ENCODE measurements around the gene DOK3.

The DOK3 gene

GRCh38 chr5:177511181-177511580, 1.6 kb upstream of the DOK3 start:
- DNase-seq = no peak

- no peak for DNase-seq
These were observed 984 bp upstream of the DOK3 start for GRCh38 chr5:177510567-177511053.

DNA sequence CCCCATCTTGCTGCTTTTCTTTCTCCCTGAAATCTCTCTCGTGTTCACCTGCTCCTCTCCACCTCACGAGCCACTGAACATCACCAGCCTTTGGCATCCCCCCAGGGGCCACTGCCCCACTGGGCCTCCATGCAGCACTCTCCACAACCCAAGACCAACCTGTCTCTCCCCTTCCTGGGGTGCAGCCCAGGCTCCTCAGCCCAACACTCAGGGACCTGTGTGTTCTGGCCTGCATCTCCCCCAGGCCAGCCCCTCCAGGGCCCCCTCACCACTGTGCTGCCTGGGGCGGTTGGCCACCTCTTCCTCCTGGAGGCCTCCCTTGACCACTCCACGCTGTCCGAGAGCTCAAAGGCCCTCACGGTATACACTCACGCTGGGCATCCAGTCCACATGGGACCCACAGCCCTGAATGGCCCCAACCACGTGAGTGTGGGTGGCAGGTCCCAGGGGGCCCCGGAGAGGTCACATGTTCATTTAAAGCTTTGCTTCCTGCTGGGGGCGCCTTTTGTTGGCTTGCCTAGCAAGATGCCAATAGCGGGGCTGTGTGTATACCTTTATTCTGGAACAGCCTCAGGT, 453 bp upstream of the DOK3 start:
- DNase-seq = no peak

DNA sequence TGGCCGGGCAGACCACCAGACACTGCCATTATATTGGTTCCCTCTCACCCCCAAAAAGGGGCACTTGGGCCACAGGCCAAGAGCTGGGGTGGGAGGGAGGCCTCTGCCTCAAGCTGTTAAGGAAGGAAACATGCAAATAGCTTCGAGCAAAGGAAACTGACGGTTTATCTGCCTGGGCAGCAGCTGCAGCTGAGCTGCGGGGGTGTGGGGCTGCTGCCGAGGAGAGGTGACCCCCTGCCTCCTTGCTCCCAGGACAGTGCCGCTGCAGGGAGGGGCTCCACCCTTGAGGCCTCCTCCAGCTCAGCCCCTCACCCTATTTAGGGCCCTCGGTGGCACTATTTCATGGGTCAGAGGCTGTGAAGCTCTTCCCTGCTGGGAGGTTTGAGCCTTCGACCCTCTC, 789 bp downstream of the DOK3 start:
- no peak for DNase-seq

DNA sequence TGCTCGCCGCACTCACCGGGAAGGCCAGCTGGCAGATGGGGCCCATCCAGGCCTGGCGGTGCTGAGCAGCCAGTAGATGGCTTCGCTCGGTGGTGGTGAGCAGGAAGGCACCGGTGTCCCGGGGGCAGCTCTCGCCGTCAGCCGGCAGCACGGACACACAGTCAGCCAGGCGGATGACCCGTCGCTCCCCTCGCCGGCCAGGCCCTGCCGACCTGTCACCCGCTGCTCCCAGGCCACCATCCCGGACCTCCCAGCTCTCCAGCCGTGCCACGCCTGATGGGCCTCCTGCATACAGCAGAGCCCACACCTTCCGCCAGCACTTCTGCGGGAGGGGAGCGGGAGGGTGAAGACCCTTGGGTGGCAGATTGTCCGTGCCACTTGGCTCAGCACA, 1.4 kb downstream of the DOK3 start:
- no peak for DNase-seq

DNA sequence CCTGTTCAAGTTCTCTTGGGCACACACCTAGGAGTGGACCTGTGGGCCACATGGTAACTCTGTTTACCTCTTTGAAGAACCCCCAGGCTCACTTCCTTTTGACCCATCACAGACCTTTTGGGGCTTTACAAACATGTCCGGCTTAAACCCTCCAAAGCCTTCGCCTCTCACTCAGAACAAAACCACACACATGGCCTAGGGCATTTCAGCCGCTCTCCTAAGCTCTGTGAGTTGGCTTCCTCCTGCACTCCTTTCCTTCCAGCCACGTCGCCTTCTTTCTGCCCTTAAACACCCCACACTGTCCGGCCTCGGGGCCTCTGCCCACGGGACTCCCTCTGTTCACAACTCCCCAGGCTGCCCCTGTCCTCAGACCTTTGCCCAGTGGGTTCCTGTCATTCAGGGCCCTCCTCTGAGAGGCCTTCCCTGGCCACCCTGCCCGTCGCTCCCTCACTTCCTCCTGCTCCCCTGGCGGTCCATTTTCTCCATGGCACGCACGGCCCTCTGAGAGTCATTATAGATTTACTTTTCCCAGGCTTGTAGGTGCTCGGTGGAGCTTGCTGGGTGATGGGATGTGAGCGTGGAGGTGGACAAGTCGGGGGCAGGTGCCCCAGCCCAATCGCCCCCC, 1.9 kb downstream of the DOK3 start:
- DNase-seq = no peak

- DNase-seq = no peak
These were observed 2.5 kb downstream of the DOK3 start for GRCh38 chr5:177507165-177507564.

GRCh38 chr5:177505075-177505474, 4.6 kb downstream of the DOK3 start:
- no peak for DNase-seq

DNA sequence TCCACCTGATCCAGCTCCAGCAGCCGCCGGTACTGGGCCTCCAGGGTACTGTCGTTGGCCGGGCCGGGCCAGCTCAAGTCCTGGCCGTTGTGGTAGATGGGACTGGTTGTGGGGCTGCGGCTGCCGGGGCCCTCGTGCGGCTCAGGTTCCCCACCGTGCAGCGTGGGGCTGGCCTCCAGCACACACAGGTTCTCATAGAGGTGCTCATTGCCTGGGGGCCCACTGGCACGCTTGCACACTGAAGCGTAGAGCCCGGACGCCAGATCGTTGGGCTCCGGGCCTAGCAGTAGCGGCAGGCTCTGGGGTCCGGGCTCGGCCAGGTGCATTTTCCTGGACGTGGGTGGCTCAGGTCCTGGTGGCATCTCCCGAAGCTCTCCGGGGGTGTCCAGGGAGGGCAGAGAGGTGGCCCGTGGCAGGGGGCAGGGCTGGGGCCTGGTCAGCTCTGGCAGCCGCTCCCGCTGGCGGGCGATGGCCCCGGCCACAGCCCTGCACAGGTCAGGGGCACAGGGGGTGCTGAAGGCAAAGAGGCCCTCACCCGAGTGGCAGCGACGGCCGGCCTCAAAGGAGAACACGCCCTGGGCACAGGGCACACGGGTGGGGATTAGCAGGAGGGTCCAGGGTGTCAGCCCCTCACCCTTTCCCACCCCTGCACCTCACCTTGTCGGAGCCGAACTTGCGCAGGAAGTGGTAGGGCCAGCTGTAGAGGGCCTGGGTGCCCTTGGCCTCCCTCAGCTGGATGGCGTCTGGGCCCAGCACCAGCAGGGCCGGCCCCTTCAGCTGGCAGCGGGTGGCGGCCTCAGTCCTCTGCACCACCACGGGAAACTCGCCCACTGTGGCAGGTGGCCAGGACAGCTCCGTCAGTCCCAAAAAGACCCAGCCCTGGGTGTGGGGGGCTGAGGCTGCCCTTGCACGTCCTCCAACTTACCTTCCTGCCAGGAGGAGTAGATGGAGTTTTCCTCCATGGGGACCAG, 5.3 kb downstream of the DOK3 start:
- DNase-seq = no peak

- DNase-seq = no peak
These were observed 6.1 kb downstream of the DOK3 start for GRCh38 chr5:177503351-177504085.

- no peak for DNase-seq
These were observed 6.7 kb downstream of the DOK3 start for GRCh38 chr5:177502886-177503285.

DNA sequence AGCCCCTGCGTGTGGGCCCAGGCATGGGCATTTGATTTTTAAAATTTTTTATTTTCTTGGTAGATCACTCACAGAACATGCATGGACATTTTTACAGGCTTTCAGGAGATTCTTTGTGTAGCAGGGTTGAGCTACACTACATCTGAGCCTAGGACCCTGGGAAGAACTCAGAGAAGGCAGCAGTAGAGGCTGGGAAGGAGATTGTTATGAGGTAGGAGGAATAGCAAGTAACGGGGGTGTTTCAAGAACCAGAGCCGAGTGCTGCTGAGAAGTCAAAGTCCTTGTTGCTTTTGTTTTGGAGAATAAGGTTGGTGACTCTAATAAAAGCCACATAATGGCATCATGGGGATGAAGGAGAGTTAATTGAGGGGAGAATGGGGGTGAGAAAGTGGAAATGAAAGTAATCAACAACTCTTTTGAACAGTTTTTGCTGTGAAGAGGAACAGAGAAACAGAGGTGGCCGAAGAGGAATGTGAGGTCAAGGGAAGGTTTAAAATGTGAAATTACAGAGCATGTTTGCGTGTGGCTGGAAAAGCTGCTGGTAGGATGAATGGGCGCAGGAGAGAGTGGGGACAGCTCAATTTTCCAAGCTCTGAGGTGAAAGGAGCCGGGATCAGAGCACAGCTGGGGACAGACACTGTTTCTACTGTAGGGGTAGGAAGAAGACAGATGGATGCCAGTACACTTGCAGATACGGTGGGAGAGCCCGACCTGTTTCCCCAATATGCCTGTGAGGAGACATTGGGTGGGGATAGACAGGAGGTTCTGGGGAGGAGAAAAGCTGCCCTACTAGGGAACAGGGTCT, 7.5 kb downstream of the DOK3 start:
- no peak for DNase-seq

DNA sequence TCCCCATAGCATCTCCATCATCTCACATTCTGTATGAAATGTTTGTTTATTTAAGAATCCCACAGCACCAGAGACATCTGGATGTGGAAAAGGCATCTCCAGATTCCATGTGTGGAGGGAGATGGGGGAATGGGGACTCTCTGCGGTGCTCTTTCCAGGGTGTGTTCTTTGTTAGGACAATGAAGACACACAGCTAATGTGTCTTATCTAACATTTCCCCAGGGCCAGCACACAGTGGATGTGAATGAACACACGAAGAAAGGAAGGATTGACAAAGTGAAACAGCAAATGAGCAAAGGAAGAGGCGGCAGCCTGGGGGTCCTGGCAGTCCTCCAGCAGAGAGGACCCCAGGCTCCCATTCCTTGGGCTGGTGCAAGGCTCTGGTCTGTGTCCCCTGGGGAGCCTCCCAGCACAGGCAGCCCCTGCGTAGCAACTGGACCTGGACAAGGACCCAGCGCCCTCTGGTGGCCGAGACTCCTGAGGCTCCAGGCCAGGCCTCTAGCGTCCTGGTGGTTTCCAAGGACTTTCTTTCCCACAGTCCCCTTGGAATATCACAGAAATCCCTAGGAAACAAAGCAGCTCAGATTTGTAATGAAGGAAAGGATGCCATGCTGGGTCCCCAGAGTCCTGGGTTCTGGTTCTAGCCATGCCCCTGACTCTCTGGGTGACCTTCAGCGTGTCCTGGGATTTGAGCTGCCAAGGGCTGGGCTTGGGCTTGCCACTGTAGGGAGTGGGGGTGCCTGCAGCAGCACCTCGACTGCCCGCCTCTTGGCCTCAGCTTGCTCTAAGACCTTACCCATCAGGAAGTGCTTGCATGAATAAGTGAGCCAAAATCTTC, 8.7 kb downstream of the DOK3 start:
- peak; percentile 67 for DNase-seq

DNA sequence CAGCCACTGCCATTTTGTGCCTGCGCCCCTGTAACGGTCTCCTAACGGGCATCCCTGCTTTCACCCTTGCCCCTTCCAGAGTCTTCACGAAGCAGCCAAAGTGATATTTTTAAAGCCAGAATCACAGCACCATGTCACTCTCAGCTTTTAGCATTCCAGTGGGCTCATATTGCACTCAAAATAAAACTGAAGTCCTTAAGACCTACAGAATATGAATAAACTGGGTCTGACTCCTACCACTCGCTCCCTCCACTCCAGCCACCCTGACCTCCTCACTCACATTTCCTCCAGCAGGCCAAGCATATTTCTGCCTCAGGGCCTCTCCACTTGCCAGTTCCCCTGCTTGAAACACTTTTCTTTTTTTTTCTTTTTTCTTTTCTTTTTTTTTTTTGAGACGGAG, 9.8 kb downstream of the DOK3 start:
- DNase-seq = no peak

DNA sequence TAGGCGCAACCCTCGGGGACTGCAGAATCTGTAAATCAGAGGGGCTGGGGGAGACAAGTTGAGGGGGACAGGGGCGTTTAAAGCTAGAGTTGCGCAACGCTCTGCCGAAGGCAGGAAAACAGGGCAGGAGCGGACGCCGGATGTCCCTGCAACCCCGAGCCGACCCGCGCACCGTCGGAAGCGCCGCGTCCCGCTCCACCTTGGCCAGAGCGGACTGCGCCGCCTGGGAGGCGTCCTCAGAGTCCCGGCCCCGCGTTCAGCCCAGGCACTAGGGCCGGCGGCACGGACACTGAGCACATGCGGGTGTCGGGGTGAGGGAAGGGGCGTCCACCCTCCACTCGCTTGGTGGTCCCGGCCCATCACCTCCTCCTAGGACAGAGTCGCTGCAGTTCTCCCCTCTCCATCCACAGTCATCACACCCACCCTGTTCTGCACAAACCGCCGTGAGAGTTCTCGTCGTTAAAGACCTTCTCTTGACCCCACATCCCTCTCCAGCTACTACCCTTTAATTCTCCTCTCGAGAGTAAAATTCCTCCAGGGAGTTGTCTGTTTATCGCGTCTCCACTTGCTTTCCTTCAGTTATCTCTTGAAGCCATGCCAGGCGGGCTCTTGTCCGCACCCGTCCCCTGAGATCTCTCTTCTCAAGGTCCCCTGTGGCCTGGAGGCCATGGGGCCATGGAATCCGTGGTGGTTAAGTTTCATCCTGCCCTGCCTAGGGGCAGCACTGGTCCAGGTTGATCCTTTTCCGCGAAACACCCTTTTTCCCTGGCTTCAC, 11.4 kb downstream of the DOK3 start:
- DNase-seq = no peak

DNA sequence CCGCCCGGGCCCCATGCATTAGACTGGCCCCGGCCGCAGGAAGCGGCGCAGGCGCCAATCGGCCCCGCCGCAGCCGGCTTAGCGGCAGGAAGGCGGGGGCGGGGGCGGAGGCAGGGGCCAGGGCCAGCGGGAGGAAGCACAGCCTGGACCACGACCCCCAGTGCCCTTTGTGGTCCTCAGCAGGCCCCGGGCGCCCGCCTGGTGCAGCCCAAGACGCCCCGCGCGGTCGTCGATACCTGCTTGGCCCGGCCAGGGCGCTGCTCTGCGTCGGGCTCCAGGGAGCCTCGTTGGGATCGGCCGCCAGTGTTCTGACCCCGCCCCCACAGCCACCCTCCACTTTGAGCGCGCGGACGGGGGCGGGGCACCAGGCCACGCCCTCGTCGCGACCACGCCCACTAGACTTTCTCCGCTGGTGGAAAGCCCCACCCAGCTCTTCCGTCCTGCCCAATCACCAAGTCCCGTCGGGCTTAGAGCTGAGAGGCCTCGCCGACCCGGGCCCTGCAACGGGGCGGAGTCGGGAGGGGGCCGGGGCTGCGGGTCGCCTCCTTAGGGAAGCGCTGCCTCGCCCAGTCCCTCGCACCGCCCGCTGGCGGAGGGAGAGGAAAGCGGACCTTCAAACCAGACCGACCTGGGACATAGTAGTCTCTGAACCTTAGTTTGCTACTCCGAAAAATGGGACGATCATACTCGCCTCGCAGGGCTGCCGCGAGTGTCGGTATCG, 12.2 kb downstream of the DOK3 start, which contains the start of gene PDLIM7:
PDLIM7 (minus strand) TSS at position 313 of the 721 bp plus-strand sequence. CDS start 1,092 bp downstream, outside the sequence.
- peak; percentile 92 for DNase-seq

DNA sequence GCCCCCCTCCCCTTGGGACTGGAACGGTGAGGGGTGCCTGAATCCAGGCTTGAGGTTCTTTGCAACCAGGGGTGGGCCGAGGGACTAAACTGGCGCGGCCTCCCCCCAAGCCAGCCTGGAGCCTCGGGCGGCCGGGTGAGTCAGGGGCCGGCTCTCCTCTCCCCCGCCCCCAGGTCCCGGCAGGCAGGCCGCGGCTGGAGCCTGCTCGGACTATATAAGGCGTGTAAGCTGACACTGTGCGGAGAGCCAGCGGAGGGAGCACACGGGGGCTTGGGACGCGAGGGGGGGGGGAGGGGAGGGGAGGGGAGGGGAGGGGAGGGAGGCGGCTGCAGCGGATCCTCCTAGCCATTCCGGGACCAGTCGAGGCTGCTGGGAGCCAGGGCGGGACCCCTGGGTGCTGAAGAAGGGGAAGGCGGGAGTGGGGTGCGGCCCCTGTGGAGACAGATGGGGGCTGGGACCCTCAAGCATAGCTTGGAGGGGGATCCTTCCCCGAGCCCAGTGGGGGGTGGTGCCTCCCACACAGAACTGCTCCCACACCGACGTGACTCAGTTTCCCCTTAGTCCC, 12.8 kb downstream of the DOK3 start:
- DNase-seq = peak; percentile 90

DNA sequence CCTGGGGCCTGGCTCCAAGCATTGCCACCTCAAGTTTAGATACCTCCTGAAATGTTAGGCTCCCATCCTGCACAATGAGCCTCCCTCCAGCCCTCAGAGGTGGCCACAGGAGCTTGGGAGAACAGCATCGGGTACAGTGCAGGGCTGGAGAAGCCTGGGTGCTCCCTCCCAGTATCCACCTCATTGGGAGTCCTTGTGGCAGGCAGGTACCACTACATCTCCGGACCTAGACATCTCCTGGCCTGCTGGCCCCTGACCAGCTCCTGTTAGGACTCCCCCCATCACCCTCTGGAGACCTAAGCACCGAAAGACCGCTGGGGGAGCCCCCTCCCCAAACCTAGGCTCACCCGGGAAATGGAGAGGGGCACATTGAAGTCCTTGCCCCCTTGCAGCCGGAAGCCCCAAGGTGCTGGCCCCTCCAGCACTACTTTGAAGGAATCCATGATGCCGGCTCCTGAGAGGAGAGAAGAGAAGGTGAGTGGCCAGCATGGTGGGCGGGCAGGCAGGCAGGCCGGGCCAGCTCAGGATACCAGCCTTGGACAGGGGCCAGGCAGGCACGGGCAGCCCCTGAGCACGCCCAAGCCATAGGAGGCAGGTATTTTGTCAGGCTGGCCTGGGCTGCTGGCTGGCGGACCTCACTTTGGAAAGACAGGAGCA, 13.4 kb downstream of the DOK3 start:
- DNase-seq = peak; percentile 52

Measured in NCI-H226 (cell line).